H1 (cell line): ENCODE measurements around the gene MRPS27.

Source experiments
- CEBPB ChIP-seq: IDR thresholded peaks from 2 replicates; pipeline ENCODE4 v1.6.1; 2012; ENCODE audit warnings: low read depth, low read length
- CTCF ChIP-seq, 3 experiments: IDR thresholded peaks; 1 replicate in 2 of 3; 2 replicates in 1 of 3; pipeline versions ENCODE4 v1.5.1 to v1.6.1; 2011; ENCODE audit warnings: low read length in 3 of 3, mild to moderate bottlenecking in 3 of 3, inconsistent platforms in 2 of 3, low read depth in 1 of 3, moderate library complexity in 1 of 3; ENCODE audit not compliant: insufficient read depth in 1 of 3; ENCODE audit errors: control extremely low read depth in 1 of 3
- EZH2 ChIP-seq: fragments of 200-600 bp; sonication (generic); IDR thresholded peaks from 2 replicates; pipeline ENCODE4 v1.7.1; 2012; ENCODE audit warnings: low read depth, mild to moderate bottlenecking, moderate library complexity, low read length, inconsistent platforms; ENCODE audit not compliant: severe bottlenecking
- KDM5A ChIP-seq: fragments of 200-600 bp; IDR thresholded peaks from 2 replicates; pipeline ENCODE4 v1.7.1; 2012; ENCODE audit warnings: mild to moderate bottlenecking, low read length, inconsistent platforms, mixed read lengths
- POLR2AphosphoS5 ChIP-seq: IDR thresholded peaks from 2 replicates; pipeline ENCODE4 v1.6.1; 2011; ENCODE audit warnings: low read depth, low read length
- RNF2 ChIP-seq: fragments of 200-900, 300-1000 bp; sonication (generic); IDR thresholded peaks from 2 replicates; pipeline ENCODE4 v1.7.1; 2016; ENCODE audit warnings: borderline replicate concordance, low read depth, mild to moderate bottlenecking, antibody characterized with exemption, low read length; ENCODE audit not compliant: poor library complexity, severe bottlenecking; ENCODE audit errors: missing control alignments
- RXRA ChIP-seq: IDR thresholded peaks from 2 replicates; pipeline ENCODE4 v1.6.1; 2011; ENCODE audit warnings: low read depth, mild to moderate bottlenecking, low read length, moderate library complexity; ENCODE audit not compliant: insufficient read depth

GRCh38 chr5:72313141-72313540 lies 6.9 kb downstream of the MRPS27 start:
- TF ChIP-seq POLR2AphosphoS5 (no peak), EZH2 (no peak), RNF2 (no peak), KDM5A (no peak), CEBPB (no peak), CTCF (IDR thresholded peaks at IDR 0.05; ENCODE audit: control extremely low read depth in 1 of 3, insufficient read depth in 1 of 3, low read depth in 1 of 3, low read length in 3 of 3) (no peak), RXRA (no peak)
